ENCODE measurements around the gene HIPK2.

The HIPK2 gene

DNA sequence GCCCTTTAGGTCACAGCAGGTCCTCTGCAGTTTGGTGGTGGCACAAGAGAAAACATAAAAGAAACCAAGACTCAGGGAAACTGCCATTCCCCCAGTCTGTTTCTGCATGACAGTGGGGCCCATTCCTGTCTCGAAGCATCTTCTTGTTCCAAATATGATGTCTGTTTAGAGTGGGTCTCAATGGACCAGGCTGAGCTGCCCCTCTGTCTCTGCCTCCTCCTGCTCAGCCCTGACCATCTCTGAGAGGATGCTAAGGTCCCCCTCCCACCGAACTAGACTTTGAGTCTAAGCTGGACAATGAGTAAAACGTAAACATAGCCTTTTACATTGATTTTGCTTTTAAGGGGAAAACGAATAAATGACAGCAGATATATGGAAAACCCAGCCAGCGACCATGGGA lies 213.9 kb downstream of the HIPK2 start:
- no peak for TF ChIP-seq EZH2phosphoT487 (IDR thresholded peaks at IDR 0.05; ENCODE audit: borderline replicate concordance)
- TF ChIP-seq, protein P1, sequence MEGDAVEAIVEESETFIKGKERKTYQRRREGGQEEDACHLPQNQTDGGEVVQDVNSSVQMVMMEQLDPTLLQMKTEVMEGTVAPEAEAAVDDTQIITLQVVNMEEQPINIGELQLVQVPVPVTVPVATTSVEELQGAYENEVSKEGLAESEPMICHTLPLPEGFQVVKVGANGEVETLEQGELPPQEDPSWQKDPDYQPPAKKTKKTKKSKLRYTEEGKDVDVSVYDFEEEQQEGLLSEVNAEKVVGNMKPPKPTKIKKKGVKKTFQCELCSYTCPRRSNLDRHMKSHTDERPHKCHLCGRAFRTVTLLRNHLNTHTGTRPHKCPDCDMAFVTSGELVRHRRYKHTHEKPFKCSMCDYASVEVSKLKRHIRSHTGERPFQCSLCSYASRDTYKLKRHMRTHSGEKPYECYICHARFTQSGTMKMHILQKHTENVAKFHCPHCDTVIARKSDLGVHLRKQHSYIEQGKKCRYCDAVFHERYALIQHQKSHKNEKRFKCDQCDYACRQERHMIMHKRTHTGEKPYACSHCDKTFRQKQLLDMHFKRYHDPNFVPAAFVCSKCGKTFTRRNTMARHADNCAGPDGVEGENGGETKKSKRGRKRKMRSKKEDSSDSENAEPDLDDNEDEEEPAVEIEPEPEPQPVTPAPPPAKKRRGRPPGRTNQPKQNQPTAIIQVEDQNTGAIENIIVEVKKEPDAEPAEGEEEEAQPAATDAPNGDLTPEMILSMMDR (conservative IDR thresholded peaks at IDR 0.05; ENCODE audit: low read length): no peak
- no peaks in the 10 kb centered on the region for H3K9me2 ChIP-seq (replicated peaks; ENCODE audit: low read depth, low read length)

DNA sequence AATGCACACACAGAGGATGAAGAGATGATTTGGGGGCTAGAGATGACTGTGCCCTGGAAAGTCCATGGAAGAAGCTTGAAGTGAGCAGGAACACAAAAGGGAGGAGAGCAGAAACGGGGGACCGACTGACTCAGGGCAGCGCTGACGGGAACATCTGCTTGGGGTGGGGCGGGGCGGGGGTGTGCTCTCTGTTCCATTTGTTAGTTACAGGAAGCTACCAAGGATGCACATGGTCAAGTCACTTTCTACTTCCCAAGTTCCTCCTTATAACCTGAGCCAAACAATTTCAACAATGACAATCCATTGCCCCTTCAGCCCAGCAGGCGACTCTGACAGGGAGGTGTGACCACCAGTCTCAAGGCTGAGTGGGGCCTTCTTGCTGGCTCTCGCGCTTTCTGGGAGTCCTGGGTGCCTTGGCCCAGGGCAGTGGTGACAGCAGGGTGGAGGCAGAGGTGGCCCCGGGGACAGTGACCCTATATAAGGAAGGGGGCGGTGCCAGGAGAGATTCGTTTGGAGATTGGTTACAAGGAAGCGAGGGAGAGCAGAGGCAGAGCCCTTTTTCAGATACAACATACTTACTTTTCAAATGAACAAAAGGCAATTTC lies 214.7 kb downstream of the HIPK2 start:
- no peaks in the 10 kb centered on the region for H3K27me3 ChIP-seq (ENCODE audit: insufficient read depth, low read length, poor library complexity, severe bottlenecking)
- H4K20me1 ChIP-seq (ENCODE audit: insufficient read depth, low read length, poor library complexity, severe bottlenecking): no peaks in the 10 kb centered on the region
- H3K4me1 ChIP-seq (ENCODE audit: insufficient read depth, low read length, poor library complexity, severe bottlenecking): no peaks in the 10 kb centered on the region
- no peaks in the 10 kb centered on the region for H3K36me3 ChIP-seq (ENCODE audit: insufficient read depth, low read length)
- H2AFZ ChIP-seq (ENCODE audit: low read length): no peak overlapping the region
- no peak overlapping the region for H3K4me3 ChIP-seq (ENCODE audit: low read length, poor library complexity, severe bottlenecking)
- H3K9ac ChIP-seq (ENCODE audit: low read depth, low read length, poor library complexity, severe bottlenecking): no peak overlapping the region
- H3K9me2 ChIP-seq (replicated peaks; ENCODE audit: low read depth, low read length): no peaks in the 10 kb centered on the region
- no peak overlapping the region for H3K4me2 ChIP-seq (ENCODE audit: low read depth, low read length, poor library complexity, severe bottlenecking)
- no peaks in the 10 kb centered on the region for H3K79me2 ChIP-seq (ENCODE audit: insufficient read depth, low read length)
- H3F3A ChIP-seq (ENCODE audit: low read depth): no peaks in the 10 kb centered on the region
- no peaks in the 10 kb centered on the region for H3K9me3 ChIP-seq (ENCODE audit: insufficient read depth, low read depth, low read length)
- TF ChIP-seq EZH2phosphoT487 (IDR thresholded peaks at IDR 0.05; ENCODE audit: borderline replicate concordance): no peak
- TF ChIP-seq, protein P1 (conservative IDR thresholded peaks at IDR 0.05; ENCODE audit: low read length): no peak

More for the DNA sequence above, 213.9 kb downstream of the HIPK2 start:
- Histone ChIP-seq H3K4me1 (ENCODE audit: insufficient read depth, low read length, poor library complexity, severe bottlenecking) (no peaks in the 10 kb centered on the region), H3K79me2 (ENCODE audit: insufficient read depth, low read length) (no peaks in the 10 kb centered on the region), H4K20me1 (ENCODE audit: insufficient read depth, low read length, poor library complexity, severe bottlenecking) (no peaks in the 10 kb centered on the region), H3F3A (ENCODE audit: low read depth) (no peaks in the 10 kb centered on the region), H3K4me3 (ENCODE audit: low read length, poor library complexity, severe bottlenecking) (no peak overlapping the region), H3K9ac (ENCODE audit: low read depth, low read length, poor library complexity, severe bottlenecking) (no peak overlapping the region), H3K36me3 (ENCODE audit: insufficient read depth, low read length) (no peaks in the 10 kb centered on the region), H3K9me3 (ENCODE audit: insufficient read depth, low read depth, low read length) (no peaks in the 10 kb centered on the region), H3K4me2 (ENCODE audit: low read depth, low read length, poor library complexity, severe bottlenecking) (no peak overlapping the region), H3K27me3 (ENCODE audit: insufficient read depth, low read length, poor library complexity, severe bottlenecking) (no peaks in the 10 kb centered on the region), H2AFZ (ENCODE audit: low read length) (no peak overlapping the region)

DNA sequence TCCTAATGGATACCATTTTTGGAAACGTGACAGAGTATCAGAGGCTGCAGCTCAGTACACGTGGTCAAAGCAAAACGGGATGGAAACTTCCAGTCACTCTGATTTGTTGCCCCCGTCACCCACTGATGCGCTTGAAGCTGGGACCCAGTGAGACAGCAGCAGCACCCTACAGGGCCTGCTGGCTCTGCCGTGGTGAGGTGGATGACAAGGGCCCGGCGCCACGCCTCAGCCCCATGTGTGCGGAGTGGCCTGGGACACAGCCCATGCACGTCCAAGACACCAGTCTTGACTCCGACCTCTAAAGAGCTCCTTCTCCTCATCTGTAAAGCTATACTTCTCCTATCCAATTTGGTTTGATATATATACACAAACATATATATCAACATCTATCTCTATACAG lies 215.3 kb downstream of the HIPK2 start:
- H3K4me3 ChIP-seq (ENCODE audit: low read length, poor library complexity, severe bottlenecking): no peak overlapping the region
- no peaks in the 10 kb centered on the region for H3K36me3 ChIP-seq (ENCODE audit: insufficient read depth, low read length)
- H3K4me2 ChIP-seq (ENCODE audit: low read depth, low read length, poor library complexity, severe bottlenecking): no peak overlapping the region
- no peaks in the 10 kb centered on the region for H3F3A ChIP-seq (ENCODE audit: low read depth)
- no peaks in the 10 kb centered on the region for H3K9me2 ChIP-seq (replicated peaks; ENCODE audit: low read depth, low read length)
- no peak overlapping the region for H2AFZ ChIP-seq (ENCODE audit: low read length)
- no peaks in the 10 kb centered on the region for H3K4me1 ChIP-seq (ENCODE audit: insufficient read depth, low read length, poor library complexity, severe bottlenecking)
- H3K9ac ChIP-seq (ENCODE audit: low read depth, low read length, poor library complexity, severe bottlenecking): no peak overlapping the region
- no peaks in the 10 kb centered on the region for H4K20me1 ChIP-seq (ENCODE audit: insufficient read depth, low read length, poor library complexity, severe bottlenecking)
- H3K79me2 ChIP-seq (ENCODE audit: insufficient read depth, low read length): no peaks in the 10 kb centered on the region
- TF ChIP-seq, protein P1 (conservative IDR thresholded peaks at IDR 0.05; ENCODE audit: low read length): no peak
- TF ChIP-seq EZH2phosphoT487 (IDR thresholded peaks at IDR 0.05; ENCODE audit: borderline replicate concordance): no peak
- no peaks in the 10 kb centered on the region for H3K27me3 ChIP-seq (ENCODE audit: insufficient read depth, low read length, poor library complexity, severe bottlenecking)
- no peaks in the 10 kb centered on the region for H3K9me3 ChIP-seq (ENCODE audit: insufficient read depth, low read depth, low read length)
